GM19452 (cell line): Measurements from ENCODE around the gene AP3S2.
A peak's percentile ranks its signal among the peaks of the same experiment; 100 is the strongest.
"Not testable (repeated sequence)": the region's sequence is repeated elsewhere in the genome, so short reads cannot be mapped to it uniquely, and the experiment has no call there.

Source experiments
- ATAC-seq: cut with Tn5 transposase; IDR thresholded peaks from one replicate; pipeline ENCODE4 v1.9.1; 2021; ENCODE audit not compliant: unreplicated experiment

Gene AP3S2

DNA sequence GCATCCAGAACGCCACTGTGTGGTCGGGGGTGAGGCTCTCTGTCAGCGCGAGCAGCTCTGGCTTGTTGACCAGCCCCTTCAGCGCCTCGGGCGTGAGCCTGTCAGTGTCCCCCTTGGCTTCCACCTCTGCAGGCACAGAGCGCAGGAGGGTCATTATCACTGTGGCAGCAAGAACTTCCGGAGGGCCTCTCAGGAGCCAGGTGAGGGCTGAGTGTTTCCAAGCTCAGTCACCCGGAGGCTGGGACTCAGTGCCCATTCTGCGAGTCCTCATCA, 10.0 kb upstream of the AP3S2 start:
- ATAC-seq = no peak

DNA sequence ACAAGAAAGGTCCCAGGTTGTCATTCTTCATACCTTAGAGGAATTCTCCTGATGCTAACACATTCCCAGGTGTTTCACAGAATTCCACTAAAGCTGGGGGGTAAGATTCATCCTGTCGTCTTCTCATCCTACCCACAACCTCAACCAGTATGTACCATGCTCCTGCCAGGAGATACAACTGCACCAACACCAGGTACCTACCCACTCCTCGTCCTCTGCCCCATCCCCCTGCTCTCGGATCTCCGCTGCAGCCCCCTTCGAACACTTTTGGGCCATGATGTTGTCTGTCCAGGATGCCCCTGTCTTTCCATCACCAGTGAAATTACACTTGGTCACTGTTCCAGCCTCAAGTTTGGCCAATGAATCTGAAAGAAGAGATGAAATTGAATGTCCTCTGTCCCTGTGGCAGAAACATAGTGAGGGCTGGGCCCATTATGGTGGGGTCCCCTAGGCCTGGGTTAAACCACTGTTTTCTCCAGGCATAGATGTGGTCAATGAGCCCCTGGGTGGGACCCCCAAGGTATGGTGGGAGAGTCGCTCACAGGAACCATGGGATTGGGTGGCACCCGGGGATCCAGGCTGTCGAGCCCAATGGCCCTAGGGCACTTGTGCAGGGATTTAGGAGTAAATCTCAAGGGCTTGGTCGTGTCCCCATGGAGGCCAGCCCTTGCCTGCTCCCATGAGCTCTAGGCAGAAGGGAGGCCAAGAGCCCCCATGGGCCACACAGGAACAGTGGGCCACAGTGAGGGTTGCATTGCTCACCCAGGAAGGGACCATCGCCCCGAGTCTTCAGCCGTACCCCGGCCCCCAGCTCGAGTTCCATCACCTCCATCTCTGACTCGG, 9.4 kb upstream of the AP3S2 start:
- ATAC-seq = no peak

DNA sequence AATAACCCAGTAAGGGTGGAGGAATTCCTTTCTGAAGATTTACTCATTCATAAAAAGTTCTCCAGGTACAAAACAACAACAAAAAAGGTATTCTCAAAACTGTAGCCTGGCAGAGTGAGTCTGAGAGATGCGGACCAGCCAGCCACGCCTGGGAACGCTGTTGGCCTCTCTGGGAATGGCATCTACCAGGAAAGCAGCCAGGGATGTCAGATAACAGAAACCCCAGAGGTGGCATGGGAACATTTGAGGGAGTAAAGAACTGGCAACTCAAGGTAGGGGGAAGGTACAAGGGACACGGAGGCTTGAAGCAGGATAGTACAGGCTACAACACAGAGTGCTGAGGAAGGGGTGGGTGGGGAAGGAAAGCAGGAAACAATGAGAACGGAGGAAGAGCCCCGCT, 7.1 kb upstream of the AP3S2 start:
- ATAC-seq = no peak

DNA sequence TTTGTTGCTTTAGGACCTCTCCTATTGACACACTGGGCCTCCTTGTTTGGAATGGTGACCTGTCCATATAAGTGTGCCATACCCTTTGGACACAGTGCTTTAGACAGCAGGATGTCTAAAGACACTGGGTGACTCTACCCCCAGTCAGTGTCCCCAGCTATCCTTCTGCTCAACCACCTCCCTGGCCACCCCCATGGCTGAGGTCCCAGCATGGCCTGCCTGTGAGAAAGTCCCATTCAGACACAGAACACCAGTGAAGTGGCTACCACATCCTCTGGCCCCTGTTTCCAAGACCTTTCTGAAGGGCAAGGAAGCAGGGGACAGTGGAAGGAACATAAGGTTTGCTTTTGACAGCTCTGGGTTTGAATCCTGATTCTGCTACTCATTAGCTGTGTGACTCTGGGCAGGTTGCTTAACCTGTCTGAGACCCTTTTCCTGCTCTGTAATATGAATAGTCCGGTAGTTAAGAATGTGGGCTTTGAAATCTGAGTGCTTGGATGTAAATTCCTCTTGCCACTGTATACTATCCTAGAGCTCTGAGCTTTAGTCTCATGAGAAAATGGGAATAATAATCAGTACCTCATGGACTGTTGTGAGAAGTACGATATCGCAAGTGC, 6.3 kb upstream of the AP3S2 start:
- ATAC-seq = no peak

DNA sequence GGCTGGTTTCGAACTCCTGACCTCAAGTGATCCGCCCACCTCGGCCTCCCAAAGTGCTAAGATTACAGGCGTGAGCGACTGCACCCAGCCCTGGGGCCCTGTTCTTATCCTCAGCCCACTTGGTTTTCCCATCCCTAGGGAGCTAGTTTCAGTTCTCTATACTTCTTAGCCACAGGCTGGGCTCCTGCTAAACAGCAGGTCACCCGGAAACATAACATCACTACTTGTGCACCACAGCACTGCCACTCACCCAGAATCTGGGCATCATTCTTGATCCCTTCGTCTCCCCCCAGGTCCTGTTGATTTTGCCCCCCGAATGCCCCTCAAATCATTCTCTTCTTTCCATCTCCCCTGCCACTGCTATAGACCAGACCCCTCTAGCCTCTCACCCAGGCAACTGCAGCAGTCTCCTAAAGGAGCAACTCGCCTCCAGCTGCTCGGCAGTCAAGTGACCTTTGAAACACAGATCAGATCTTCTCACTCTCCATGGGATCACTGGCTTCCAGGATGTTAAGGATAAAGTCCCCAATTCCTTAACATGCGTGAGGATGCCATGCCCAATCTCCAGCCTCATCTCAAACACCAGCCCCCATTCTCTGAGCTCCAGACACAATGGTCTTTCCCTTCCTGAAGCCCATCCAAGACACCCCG, 5.6 kb upstream of the AP3S2 start:
- no peak for ATAC-seq

DNA sequence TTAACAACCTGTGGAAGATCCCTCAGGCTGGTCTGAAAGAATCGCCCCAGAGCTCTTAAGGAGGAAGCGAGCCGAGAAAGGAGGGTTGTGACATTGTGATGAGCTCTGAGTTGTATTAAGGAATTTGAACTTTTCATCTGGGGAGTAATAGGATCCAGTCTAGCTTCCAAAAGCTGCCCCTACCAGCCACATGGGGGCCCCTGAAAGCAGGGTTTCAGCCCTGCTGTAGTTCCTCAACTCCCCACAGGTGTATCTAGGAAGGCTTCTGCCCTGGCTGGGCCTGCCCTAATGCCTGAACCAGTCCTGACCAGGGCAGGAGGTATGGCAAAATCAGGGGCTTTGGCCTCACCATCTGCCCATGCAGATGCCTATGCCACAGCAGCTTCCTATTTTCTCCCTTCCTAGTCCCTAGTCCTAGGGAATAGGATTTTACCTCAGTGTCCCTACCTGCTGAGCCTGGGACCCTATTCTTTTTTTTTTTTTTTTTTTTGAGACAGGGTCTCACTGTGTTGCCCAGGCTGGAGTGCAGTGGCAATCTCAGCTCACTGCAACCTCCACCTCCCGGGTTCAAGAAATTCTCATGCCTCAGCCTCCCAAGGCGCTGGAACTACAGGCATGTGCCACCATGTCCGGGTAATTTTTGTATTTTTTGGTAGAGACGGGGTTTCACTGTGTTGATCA, 5.0 kb upstream of the AP3S2 start:
- ATAC-seq = no peak

DNA sequence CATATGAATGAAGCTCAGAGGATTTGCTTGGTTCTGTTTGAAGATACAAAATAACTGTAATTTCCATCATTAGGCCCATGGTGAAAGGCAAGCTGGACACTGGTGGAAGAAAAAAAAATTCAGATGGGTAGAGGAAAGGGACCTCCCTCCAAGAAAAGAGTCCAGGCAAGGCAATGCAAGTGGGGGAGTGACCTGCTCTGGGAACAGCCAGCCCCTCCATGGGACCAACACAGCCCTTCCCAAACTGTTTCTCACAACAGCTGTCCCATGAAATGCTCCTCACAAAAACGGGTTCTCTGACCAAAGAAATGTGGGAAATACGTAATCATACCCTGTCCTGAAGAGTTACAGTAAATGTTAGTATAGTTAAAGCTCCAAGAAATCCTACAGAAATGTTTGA, 4.4 kb upstream of the AP3S2 start:
- ATAC-seq = no peak

DNA sequence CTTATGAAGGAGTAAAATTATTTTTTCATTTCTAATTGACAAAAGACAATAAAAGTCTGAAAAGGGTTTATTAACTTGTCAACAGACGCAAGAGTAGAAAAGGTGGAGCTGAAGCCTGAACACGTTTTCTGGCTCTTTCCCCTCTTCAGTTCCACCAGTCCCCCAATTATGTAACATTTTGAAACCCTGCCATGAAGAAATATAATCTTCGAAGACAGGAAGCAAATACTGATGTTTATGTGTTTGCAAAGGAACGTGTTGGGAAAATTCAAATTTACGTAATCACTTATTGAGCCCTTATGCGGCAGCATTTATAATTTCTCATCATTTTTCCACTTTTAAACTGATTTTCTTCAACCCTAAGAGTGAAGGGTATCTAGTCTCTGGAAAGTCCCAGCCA, 767 bp downstream of the AP3S2 start:
- ATAC-seq = no peak

DNA sequence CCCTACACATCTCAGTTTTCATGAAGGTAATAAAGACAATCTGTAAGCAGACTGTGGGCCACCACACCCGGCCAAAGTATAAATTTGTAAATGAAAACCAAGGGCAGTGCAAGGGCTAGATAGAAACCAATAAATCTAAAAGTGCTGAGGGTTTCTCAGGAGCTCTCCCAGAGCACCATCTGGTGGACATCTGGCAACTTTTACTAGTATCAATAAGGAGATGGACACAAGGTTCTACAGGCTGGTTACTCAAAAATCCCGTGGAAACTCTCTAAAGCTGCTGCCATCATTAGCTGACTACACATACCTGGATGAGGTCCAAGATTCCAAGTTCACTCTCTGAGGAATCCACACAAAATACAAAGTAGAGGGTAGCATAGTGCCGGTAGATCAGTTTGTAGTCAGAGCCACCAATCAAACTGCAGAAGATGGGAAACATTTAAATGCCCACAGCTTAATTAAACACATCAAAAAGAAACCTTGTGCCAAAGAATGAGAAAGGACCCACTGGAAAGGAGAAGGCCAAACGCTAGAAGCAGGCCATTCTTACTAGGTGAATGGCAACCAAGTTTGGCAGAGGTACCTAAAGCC, 5.5 kb downstream of the AP3S2 start:
- no peak for ATAC-seq

DNA sequence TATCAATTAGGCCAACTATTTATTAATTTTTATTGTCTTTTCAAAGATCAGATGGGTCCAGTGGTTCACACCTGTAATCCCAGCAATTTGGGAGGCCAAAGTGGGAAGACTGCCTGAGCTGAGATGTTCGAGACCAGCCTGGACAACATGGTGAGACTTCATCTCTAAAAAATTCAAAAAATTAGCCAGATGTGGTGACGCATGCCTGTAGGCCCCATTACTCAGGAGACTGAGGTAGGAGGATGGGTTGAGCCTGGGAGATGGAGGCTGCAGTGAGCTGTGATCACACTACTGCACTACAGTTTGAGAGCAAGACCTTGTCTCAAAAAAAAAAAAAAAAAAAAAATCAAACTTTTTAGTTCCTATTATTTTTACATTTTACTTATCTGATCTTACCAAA, 8.2 kb downstream of the AP3S2 start:
- no peak for ATAC-seq

DNA sequence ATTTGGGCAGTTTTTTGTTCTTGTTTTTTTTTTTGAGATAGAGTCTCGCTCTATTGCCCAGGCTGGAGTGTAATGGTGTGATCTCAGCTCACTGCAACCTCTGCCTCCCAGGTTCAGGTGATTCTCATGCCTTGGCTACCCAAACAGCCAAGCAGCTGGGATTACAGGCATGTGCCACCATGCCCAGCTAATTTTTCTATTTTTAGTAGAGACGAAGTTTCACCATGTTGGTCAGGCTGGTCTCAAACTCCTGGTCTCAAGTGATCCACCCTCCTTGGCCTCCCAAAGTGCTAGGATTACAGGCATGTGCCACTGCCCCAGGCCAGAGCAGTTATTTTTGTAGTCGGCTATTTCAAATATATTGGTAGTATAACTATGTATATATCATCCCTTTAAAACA, 8.6 kb downstream of the AP3S2 start:
- not testable (repeated sequence) for ATAC-seq

DNA sequence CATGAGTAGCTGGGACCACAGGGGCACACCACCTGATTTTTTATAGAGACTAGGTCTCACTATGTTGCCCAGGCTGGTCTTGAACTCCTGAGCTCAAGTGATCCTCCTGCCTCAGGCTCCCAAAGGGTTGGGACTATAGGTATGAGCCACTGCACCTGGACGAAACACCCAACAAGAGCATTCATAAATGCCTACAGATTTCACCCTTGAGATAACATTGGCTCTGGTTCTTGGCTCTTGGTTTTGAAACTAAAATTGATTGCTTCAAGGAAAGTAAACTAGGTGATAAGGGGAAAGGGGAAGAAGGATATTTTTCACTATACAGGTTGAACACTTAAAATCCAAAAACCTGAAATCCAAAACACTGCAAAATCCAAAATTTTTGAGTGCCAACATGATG, 10.3 kb downstream of the AP3S2 start:
- ATAC-seq = no peak

DNA sequence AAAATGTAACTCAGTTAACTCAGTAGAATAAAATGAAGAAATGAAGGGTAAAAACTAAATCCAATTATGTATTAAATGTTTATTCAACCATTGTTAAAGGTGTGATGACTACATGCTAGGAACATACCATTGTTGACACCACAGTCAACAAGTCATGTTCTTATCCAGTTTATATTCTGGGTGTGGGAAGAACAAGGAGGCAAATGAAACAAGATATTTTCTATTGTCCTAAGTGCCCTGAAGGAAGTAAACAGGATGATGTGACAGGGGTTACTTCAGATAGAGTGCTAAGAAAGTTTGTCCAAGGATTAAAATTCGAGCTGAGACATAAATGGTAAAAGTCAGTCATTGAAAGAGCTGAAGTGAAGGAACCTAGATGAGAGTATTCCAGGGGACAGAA, 13.1 kb downstream of the AP3S2 start:
- ATAC-seq = no peak

DNA sequence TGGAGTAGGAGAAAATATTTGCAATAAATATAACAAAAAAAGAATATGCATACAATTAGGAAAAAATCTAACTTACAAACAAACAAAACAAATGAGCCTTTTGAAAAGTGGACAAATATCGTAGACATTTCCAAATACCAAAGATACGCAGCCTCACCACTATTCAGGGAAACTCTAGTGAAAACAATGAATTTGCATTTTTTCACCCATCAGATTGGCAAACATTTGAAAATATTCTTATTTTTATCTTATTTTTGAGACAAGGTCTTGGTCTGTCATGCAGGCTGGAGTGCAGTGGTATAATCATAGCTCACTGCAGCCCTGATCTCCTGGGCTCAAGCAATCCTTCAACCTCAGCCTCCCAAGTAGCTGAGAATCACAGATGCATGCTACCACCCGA, 15.5 kb downstream of the AP3S2 start:
- ATAC-seq = no peak

DNA sequence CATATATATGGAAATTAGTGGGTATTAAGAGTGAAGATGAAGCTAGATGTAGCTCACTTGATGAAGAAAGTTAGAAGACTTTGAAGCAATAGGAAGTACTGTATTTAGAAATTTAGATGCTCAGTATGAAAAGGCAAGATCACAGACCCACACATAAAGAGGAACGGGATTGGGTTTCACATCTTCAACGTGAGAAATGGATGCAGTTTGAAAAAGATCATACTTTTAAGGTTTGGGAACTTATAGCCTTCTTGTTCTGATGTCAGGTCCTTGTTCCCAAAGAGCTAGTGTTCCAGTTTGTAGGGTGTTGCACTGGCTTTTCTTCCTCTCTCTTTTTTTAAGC, 16.7 kb downstream of the AP3S2 start:
- no peak for ATAC-seq

DNA sequence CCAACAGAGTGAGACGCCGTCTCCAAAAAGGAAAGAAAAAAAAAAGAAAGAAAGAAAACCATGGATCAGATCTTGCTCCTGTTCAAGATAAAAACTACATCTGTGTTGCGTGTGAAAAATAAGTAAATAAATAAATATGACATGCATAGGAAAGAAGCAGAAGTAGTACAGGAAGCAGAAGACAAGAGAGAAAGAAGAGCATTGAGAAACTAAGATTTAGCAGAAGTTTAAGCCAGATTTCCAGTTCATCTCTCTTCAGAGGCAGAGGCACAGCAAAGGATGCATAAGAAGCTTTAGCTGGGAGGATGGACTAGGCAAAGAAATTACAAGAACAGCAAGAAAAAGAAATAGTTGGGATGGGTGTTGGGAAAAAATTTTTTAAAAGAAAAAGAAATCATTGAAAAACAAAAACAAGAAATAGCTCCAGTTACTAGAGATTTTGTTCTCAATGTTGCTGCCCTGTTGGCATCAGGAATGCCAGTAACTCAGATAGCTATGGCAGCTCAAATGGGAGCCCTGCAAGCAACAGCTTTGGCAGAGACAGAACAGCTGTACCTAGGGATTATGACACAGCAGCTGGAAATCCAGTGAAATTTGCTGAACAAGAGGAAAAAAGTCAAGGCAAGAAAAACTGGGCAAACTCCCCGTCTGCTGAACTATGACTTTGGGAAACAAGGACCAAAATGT, 17.3 kb downstream of the AP3S2 start:
- no peak for ATAC-seq

DNA sequence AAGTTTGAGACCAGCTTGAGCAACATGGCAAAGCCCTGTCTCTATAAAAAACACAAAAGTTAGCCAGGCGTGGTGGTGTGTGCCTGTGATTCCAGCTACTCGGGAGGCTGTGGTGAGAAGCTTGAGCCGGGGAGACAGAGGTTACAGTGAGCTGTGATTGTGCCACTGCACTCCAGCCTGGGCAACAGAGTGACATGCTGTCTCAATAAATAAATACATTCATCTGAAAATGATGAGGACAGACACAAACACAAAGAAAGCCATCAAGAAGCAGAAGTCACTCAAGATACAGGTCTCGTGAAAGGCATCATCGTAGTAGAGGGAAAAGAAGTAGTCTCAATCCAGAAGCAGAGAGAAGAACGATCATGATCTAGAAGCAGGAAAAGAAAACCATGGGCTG, 18.1 kb downstream of the AP3S2 start:
- no peak for ATAC-seq

DNA sequence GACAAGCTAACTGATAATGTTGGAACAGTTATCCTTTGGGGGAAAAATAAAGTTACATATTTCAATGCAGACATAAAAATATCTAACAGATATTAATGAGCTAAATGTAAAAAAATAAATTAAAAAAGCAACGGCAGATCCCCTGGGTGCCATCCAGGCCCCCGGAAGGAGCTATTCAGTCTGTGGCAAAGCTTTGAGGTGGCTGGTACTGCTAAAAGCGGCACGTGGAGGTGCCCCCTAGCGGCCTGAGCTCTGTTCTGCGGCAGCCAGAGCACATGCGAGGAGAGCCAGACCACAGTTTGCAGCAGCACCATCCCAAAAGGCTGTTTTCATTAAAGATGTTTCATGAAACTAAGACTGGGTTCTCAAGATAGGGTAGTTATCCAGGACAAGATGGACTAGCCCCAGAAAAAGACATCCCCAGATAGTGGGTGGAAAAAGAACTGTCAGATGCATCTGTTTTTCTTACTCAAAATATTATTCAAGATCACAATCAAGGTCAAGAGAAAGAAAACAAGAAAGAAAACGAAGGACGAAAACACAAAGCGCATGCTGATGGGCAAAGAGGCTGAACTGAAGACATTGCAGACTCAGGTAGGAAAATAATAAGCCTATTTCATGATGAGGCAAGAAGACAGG, 18.7 kb downstream of the AP3S2 start:
- ATAC-seq = peak; percentile 93

DNA sequence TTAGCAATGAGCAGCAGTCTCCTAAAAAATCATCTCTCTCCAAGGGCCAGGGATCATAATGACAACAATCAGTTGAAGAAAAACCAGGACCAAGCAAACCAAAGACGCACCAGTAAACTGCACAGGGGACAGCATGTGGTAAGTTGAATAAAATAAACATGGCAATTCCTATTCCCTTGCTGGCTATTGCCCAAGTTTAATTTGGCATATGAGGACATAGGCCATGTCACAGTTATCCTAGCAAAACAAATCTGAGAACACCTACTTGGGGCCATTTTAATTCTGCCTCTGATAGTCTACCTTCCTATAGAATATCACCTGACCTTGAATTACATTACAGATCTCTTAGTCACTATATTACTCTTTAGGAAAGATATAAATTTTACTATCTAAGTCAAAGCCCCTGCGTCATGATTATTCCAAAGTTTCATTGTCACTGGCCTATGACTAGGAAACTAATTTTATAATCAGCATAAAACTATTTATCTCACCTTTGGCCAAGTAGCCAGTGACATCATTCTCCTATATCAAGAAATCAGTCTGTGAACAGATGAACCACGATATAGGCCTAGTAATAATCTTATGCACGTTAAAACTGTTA, 23.0 kb downstream of the AP3S2 start:
- no peak for ATAC-seq

DNA sequence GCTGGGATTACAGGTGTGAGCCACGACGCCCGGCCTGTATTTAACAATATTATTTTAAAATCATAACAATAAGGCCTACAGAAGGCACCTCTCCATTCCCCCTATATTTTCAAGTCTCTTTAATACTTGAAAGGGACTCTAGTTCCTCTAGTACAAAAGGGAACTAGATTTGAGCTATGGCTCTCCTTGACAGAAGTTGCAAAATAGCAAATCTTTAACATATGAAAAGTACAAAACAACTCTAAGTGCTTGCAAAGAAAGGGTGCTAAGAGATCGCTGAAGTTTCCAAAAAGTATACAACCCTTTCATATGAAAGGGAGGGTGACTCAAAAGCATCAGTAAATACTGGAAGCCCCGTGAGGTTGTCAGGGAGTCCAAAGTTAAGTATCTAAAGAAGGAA, 23.8 kb downstream of the AP3S2 start:
- ATAC-seq = no peak
